ENCODE measurements around the gene ZSWIM3.
"Not testable (repeated sequence)": the region's sequence is repeated elsewhere in the genome, so short reads cannot be mapped to it uniquely, and the experiment has no call there.

The ZSWIM3 gene

DNA sequence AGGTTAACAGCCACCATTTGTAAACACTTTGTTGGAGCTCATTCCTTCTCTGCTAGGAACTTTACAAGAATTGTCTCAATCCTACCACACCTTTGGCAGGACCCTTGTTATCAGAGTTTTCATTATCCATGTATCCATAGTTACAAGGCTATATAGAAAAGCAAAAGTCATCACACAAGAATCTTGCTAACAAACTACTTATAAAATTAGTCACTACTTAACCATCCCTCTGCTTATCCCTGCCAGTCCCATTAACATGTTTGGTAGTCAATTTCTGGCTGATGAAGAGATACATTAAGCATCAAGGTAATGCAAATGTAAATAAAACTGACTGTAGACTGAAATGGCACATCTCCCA, 10.4 kb downstream of the ZSWIM3 start:
- DNase-seq (ENCODE audit: low read depth), result peak; percentile 61

DNA sequence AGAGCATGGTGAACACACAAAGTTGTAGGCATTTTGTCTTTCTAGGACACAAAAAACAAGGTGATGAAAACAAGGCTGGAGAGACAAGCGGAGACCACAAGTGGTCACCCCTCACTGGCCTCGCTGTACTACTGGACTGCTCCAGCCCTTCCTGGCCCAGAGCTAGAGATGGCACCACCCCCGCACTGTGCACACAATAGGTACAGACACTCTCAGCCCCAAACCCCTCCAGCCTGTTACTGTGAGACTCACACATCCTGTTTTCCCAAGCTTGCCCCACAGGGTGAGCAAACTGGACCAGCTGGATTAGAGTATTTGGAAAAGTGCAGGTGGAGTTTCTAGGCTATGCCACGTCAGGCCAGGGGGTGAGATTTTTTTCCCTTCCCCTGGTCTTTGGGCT, 15.2 kb downstream of the ZSWIM3 start:
- peak; percentile 86 for DNase-seq (ENCODE audit: low read depth)
- TF ChIP-seq, protein P1, sequence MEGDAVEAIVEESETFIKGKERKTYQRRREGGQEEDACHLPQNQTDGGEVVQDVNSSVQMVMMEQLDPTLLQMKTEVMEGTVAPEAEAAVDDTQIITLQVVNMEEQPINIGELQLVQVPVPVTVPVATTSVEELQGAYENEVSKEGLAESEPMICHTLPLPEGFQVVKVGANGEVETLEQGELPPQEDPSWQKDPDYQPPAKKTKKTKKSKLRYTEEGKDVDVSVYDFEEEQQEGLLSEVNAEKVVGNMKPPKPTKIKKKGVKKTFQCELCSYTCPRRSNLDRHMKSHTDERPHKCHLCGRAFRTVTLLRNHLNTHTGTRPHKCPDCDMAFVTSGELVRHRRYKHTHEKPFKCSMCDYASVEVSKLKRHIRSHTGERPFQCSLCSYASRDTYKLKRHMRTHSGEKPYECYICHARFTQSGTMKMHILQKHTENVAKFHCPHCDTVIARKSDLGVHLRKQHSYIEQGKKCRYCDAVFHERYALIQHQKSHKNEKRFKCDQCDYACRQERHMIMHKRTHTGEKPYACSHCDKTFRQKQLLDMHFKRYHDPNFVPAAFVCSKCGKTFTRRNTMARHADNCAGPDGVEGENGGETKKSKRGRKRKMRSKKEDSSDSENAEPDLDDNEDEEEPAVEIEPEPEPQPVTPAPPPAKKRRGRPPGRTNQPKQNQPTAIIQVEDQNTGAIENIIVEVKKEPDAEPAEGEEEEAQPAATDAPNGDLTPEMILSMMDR (IDR thresholded peaks at IDR 0.05; ENCODE audit: insufficient read depth, low read depth, low read length, missing control alignments), result no peak
- no peak overlapping the region for H3K4me3 ChIP-seq (ENCODE audit: low read length)

More for the DNA sequence above, 10.4 kb downstream of the ZSWIM3 start:
- H3K4me3 ChIP-seq (ENCODE audit: low read length), result no peak overlapping the region
- TF ChIP-seq, protein P1 (IDR thresholded peaks at IDR 0.05; ENCODE audit: insufficient read depth, low read depth, low read length, missing control alignments), result no peak

DNA sequence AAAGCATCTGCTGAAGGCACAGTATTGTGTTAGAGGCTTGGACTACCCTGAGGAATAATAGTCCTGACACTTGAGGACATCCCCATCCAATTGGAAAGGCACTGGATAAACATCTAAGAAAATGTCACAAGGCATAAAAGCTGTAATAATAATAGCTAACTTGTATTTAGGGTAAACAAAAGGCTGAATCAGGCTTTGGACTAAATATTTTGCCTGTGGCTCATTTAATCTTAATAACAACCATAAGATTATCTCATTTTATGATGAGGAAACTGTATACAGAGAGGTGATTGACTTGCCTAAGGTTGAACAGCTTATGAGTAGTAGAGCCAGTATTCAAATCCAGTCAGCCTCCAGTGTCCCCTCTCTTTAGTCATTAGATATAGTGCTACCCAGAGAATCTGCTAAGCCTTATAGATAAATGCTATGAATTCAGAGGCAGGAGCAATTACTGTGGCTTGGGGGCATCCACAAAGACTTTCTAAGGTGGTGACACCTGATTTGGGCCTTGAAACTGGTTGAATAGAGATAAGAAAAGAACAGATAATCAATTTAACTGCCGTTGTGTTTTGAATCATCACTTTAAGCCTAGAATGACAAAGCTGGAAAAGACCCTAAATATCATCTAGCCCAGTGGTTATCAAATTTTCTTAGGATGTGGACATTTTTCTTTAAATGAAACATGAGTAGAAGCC, 16.1 kb downstream of the ZSWIM3 start:
- no peak overlapping the region for H3K4me3 ChIP-seq (ENCODE audit: low read length)
- TF ChIP-seq, protein P1 (IDR thresholded peaks at IDR 0.05; ENCODE audit: insufficient read depth, low read depth, low read length, missing control alignments), result no peak
- peak; percentile 52 for DNase-seq (ENCODE audit: low read depth)

DNA sequence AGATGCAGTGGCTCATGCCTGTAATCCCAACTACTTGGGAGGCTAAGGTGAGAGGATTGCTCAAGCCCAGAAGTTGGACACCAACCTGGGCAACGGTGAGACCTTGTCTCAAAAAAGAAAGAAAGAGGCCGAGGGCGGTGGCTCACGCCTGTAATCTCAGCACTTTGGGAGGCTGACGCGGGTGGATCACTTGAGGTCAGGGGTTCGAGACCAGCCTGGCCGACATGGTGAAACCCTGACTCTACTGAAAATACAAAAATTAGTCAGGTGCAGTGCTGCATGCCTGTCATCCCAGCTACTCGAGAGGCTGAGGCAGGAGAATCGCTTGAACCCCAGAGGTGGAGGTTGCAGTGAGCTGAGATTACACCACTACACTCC, 16.7 kb downstream of the ZSWIM3 start:
- not testable (repeated sequence) for H3K4me3 ChIP-seq (ENCODE audit: low read length); DNase-seq (ENCODE audit: low read depth)

DNA sequence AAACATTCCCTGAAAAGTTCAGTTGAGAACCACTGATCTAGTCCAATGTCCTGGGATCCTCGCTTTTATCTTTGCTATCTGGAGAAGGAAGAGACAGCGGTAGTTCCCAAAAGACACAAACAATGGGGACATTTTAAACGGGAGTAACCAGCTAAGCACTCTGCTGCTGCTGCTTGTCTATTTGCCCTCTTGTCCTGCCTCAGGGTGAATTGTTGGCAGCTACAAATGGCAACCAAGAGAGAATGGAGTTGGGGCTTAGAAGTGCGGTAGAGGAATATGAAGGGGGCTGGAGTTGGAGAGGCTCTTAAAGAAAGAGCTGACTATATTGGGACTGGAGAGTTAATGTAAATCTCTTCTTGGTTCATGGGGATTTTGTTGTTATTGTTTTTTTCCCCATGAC, 17.2 kb downstream of the ZSWIM3 start:
- no peak overlapping the region for H3K4me3 ChIP-seq (ENCODE audit: low read length)
- TF ChIP-seq, protein P1 (IDR thresholded peaks at IDR 0.05; ENCODE audit: insufficient read depth, low read depth, low read length, missing control alignments), result no peak
- DNase-seq (ENCODE audit: low read depth), result no peak

DNA sequence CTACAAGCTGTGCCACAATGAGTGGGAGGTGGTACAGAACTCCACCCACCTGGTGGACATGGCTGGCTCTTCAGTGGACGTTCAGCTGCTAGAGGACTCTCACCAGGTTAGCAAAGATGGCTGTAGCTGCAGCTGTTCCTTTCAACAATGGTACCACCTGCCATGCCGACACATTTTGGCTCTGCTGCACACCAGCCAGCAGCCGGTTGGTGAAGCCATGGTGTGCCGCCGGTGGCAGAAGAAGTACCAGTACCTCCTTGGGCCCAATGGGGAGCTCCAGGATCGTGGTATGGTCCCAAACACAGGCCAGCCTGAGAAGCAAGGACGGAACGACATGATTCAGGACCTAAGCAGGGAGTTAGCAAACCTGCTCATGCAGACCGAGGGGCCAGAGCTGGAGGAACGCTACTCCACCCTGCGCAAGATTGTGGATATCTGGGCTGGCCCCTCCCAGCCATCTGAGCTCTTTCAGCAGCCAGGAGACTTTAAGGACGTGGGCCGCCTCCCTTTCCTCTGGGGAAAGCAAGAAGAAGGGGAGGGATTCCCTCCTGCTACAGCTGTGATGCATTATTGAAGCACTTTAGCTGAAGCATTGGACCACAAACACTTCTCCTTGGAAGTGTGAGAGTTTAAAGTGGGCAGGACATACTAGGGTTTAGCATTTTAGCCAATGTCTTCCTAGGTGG, 20.8 kb downstream of the ZSWIM3 start:
- no peak for DNase-seq (ENCODE audit: low read depth)
- TF ChIP-seq, protein P1 (IDR thresholded peaks at IDR 0.05; ENCODE audit: insufficient read depth, low read depth, low read length, missing control alignments), result no peak
- H3K4me3 ChIP-seq (ENCODE audit: low read length), result no peak overlapping the region

DNA sequence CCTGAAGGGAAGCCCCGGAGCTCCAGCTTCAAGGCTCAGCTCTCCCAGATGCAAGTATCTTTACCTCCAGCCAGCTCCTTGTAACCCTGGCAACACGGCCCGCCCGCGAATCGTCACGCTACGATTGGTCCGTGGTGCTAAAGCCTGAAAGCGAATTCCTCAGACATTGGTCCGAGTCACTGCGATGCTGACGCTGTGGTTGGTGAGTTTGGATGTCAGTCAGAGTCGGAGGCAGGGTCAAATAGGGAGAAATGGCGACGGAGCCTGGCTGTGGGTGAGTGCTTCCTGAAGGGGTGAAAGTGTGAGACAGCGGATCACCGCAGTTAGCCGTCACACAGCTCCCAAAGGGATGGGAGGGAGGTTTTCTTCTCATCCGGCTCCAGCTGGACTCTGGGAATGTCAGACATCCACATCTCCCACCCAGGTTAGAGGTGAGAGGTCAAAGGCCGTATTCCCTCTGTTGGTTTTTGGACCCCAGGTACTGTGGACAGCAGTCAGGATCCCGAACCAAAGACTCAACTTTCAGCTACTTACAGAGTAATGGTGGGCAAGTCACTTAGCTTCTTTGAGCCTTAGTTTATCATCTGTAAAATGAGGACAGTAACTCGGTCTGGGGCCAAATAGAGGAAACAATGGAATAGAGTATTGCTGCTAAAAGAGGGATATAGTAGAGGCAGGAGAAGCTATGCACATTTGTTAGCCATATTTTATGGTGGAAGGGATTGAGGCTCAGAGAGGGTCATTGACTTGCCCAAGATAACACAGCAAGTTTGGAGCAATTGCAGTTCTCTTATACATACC, 23.8 kb downstream of the ZSWIM3 start, which contains the start of gene ZSWIM1:
ZSWIM1 (plus strand) TSS at position 240 of the 801 bp plus-strand sequence. CDS start 1,366 bp downstream, outside the sequence.
- peak within 1 kb of the TSS; percentile 100 for H3K4me3 ChIP-seq (ENCODE audit: low read length)
- DNase-seq (ENCODE audit: low read depth), result peak; percentile 99
- TF ChIP-seq, protein P1 (IDR thresholded peaks at IDR 0.05; ENCODE audit: insufficient read depth, low read depth, low read length, missing control alignments), result no peak
